Psoas muscle (tissue), 8 donors: Measurements from ENCODE around the gene ST6GALNAC6. TPM values are rescaled to one million over a fixed set of nuclear protein-coding genes. Genes with fewer than 3 reads are reported as not detected.
"Not testable (repeated sequence)": the region's sequence is repeated elsewhere in the genome, so short reads cannot be mapped to it uniquely, and the experiment has no call there.

Experiments
- ATAC-seq, 4 donors: fragments of 200-7000 bp; cut with Tn5 transposase; one replicate each; pipeline ENCODE4 v1.9.1; 2020; ENCODE audit warnings: moderate library complexity in 3 of 4, mild to moderate bottlenecking in 2 of 4
- DNase-seq, 2 donors: peaks; one replicate each; pipeline ENCODE4 v3.0.0-alpha.2; 2020
- H3K27ac ChIP-seq: fragments of 200-600 bp; one replicate; pipeline ENCODE4 v1.8.0; 2022
- H3K27me3 ChIP-seq, 3 donors: fragments of 200-600 bp in 1 of 3; one replicate each; pipeline versions ENCODE4 v1.6.1 to v1.8.0; 2013 to 2022; ENCODE audit warnings: low read length in 2 of 3, mild to moderate bottlenecking in 2 of 3, moderate library complexity in 1 of 3; ENCODE audit not compliant: insufficient read depth in 3 of 3
- H3K36me3 ChIP-seq, 2 donors: fragments of 200-600 bp in 1 of 2; one replicate each; pipeline versions ENCODE4 v1.6.1 to v1.8.0; 2013 to 2022; ENCODE audit warnings: low read depth in 1 of 2, mild to moderate bottlenecking in 1 of 2, moderate library complexity in 1 of 2; ENCODE audit not compliant: insufficient read depth in 1 of 2
- H3K4me1 ChIP-seq: fragments of 200-600 bp; one replicate; pipeline ENCODE4 v1.8.0; 2022
- H3K4me3 ChIP-seq: fragments of 200-600 bp; one replicate; pipeline ENCODE4 v1.8.0; 2022; ENCODE audit warnings: mild to moderate bottlenecking
- H3K9me3 ChIP-seq: fragments of 200-600 bp; one replicate; pipeline ENCODE4 v1.8.0; 2022
- CTCF ChIP-seq: fragments of 200-600 bp; IDR thresholded peaks from one replicate; pipeline ENCODE4 v1.8.0; 2022; ENCODE audit warnings: antibody characterized with exemption
- WGBS, 3 donors: extraction: QIAGEN DNeasy Blood & Tissue Kit; methylation state at CpG; one replicate each; pipeline versions ENCODE4 v1.1.6 to v1.1.7; 2013; 5-methylcytosine and 5-hydroxymethylcytosine counted together
- intact Hi-C, 2 donors: fragments of 100-400 bp; cut with DNase I; formaldehyde crosslinking; loops; one replicate each; pipeline versions ENCODE4 v1.11.0 to v1.14.2; 2022
- polyA plus RNA-seq, 3 donors: library from polyadenylated mRNA; stranded (reverse); fragments of 200-250 nt; gene quantifications; one replicate each; pipeline ENCODE4 v1.2.3, GENCODE V29; 2013
- total RNA-seq, 4 donors: library from RNA; stranded (reverse); fragmentation: NEBNext Ultra II Directional in 2 of 4; extraction: Animal tissue kit (Norgen Biotek cat#: 25700) in 2 of 4; gene quantifications; one replicate each; pipeline versions ENCODE4 v1.2.1 to v1.2.4, GENCODE V29; 2021 to 2023
- donor health status: healthy with polysubstance abuse.
- donor health status: DM: no; HTN: no; CAD: no; lungs with moderate emphysema.
- donor health status: Bipolar disorder and iron deficiency.
- donor health status: healthy.
- donor health status: DM: yes; HTN: yes; CAD: no.
- donor health status: DM: no; HTN: no; CAD: no.
- donor health status: DM: no; HTN: no; CAD: no.
- donor health status: DM: yes; HTN: yes; CAD: no.

The ST6GALNAC6 gene
- total and polyA plus RNA-seq, 7 donors, result 18.5 to 35.5 (median 25.0) TPM

- intact Hi-C loops, result no loop called here
- no peak for TF ChIP-seq CTCF
- ATAC-seq (peak in 1 of 4 donors; percentile 3), DNase-seq (no peak)
- H3K27ac ChIP-seq, result no peak overlapping the region
- peaks cover 6 to 41% of the 10 kb centered on the region in 2 donors for H3K36me3 ChIP-seq
- peaks cover 13% of the 10 kb centered on the region for H3K4me1 ChIP-seq
- H3K9me3 ChIP-seq, result no peaks in the 10 kb centered on the region
- no peak overlapping the region for H3K4me3 ChIP-seq
- H3K27me3 ChIP-seq, result no peaks in the 10 kb centered on the region
- WGBS, 3 donors, result 53 to 67% (median 65%) methylated on average over 7 of the region's 7 CpGs
These were observed 15.4 kb downstream of the ST6GALNAC6 start for GRCh38 chr9:127883959-127884358.

GRCh38 chr9:127881715-127882114 lies 17.7 kb downstream of the ST6GALNAC6 start:
- DNase-seq, H3K27ac ChIP-seq, intact Hi-C loops, ATAC-seq, H3K9me3 ChIP-seq, H3K4me3 ChIP-seq, H3K27me3 ChIP-seq: not testable (repeated sequence)
- H3K36me3 ChIP-seq, result peaks cover 6 to 20% of the 10 kb centered on the region in 2 donors
- WGBS, 3 donors, result 88 to 92% (median 89%) methylated on average over 3 of the region's 3 CpGs
- peaks cover 26% of the 10 kb centered on the region for H3K4me1 ChIP-seq

GRCh38 chr9:127880143-127880542 lies 19.3 kb downstream of the ST6GALNAC6 start:
- no peak for ATAC-seq
- Histone ChIP-seq H3K36me3 (peaks cover 0 to 5% of the 10 kb centered on the region in 2 donors), H3K4me1 (peaks cover 29% of the 10 kb centered on the region), H3K4me3 (no peak overlapping the region), H3K9me3 (no peaks in the 10 kb centered on the region), H3K27ac (no peak overlapping the region), H3K27me3 (no peaks in the 10 kb centered on the region)
- no peak for TF ChIP-seq CTCF
- intact Hi-C loops, result no loop called here
- 74 to 80% (median 77%) methylated on average over 8 of the region's 8 CpGs for WGBS, 3 donors
- DNase-seq, result no peak

- Histone ChIP-seq H3K4me3 (no peak overlapping the region), H3K36me3 (no peaks in the 10 kb centered on the region), H3K9me3 (no peaks in the 10 kb centered on the region), H3K4me1 (peaks cover 29% of the 10 kb centered on the region), H3K27me3 (no peaks in the 10 kb centered on the region), H3K27ac (peak overlapping the region; percentile 85)
- ATAC-seq, result no peak
- TF ChIP-seq CTCF, result no peak
- intact Hi-C loops, result loop anchor here in 1 of 2 donors (5.0 kb wide), 1 partner anchor 92 kb away; the partner anchor contains the start of gene CDK9
- 43 to 56% (median 45%) methylated on average over 8 of the region's 8 CpGs for WGBS, 3 donors
- no peak for DNase-seq
These were observed 20.6 kb downstream of the ST6GALNAC6 start for GRCh38 chr9:127878652-127879390.

GRCh38 chr9:127878001-127878651 lies 21.3 kb downstream of the ST6GALNAC6 start:
- TF ChIP-seq CTCF, result no peak
- 37 to 41% (median 39%) methylated on average over 18 of the region's 18 CpGs for WGBS, 3 donors

More at GRCh38 chr9:127878001-127878651, 21.3 kb downstream of the ST6GALNAC6 start:
- peak in 2 of 4 donors; percentile 1 for ATAC-seq
- Histone ChIP-seq H3K4me3 (peak overlapping the region; percentile 78), H3K27ac (peak overlapping the region; percentile 85), H3K9me3 (no peaks in the 10 kb centered on the region), H3K4me1 (peaks cover 36% of the 10 kb centered on the region), H3K27me3 (no peaks in the 10 kb centered on the region), H3K36me3 (peaks cover 0 to 4% of the 10 kb centered on the region in 2 donors)
- intact Hi-C loops, result loop anchor here in 1 of 2 donors (5.0 kb wide), 1 partner anchor 91 kb away; the partner anchor contains the start of gene CDK9
- DNase-seq, result no peak
